Small intestine (tissue), 7 donors: ENCODE measurements around the gene LRRC75A. TPM values are rescaled to one million over a fixed set of nuclear protein-coding genes. Genes with fewer than 3 reads are reported as not detected.
A peak's percentile ranks its signal among the peaks of the same experiment; 100 is the strongest.

Experiments
- DNase-seq, 2 donors: peaks; one replicate each; pipeline versions ENCODE4 v3.0.0 to v3.0.0-alpha.2; 2013
- FAIRE-seq: peaks from 2 replicates; lab custom pipeline; 2012; peaks lifted over from hg19 to GRCh38; lab: Jason Lieb, UNC
- H3K27ac ChIP-seq, 3 donors: one replicate each; pipeline ENCODE4 v1.5.1; 2013; ENCODE audit warnings: low read length in 2 of 3, mild to moderate bottlenecking in 2 of 3, control low read depth in 1 of 3, inconsistent platforms in 1 of 3, low read depth in 1 of 3, moderate library complexity in 1 of 3
- H3K27me3 ChIP-seq, 3 donors: one replicate each; pipeline ENCODE4 v1.6.1; 2013; ENCODE audit warnings: low read length in 3 of 3, inconsistent platforms in 1 of 3; ENCODE audit not compliant: control insufficient read depth in 3 of 3, insufficient read depth in 3 of 3
- H3K36me3 ChIP-seq, 3 donors: one replicate each; pipeline ENCODE4 v1.6.1; 2013; ENCODE audit warnings: low read length in 3 of 3, inconsistent platforms in 1 of 3, low read depth in 1 of 3, mild to moderate bottlenecking in 1 of 3, moderate library complexity in 1 of 3; ENCODE audit not compliant: control insufficient read depth in 3 of 3, insufficient read depth in 2 of 3
- H3K4me1 ChIP-seq, 3 donors: one replicate each; pipeline ENCODE4 v1.6.1; 2013; ENCODE audit warnings: low read length in 2 of 3, inconsistent platforms in 1 of 3, low read depth in 1 of 3, mild to moderate bottlenecking in 1 of 3, moderate library complexity in 1 of 3; ENCODE audit not compliant: control insufficient read depth in 3 of 3, insufficient read depth in 2 of 3
- H3K4me3 ChIP-seq, 3 donors: one replicate each; pipeline ENCODE4 v1.5.1; 2013; ENCODE audit warnings: low read length in 3 of 3, control low read depth in 1 of 3, inconsistent platforms in 1 of 3, low read depth in 1 of 3, mild to moderate bottlenecking in 1 of 3, moderate library complexity in 1 of 3
- H3K9me3 ChIP-seq, 2 donors: one replicate each; pipeline ENCODE4 v1.6.1; 2013; ENCODE audit warnings: low read depth in 1 of 2, low read length in 1 of 2; ENCODE audit not compliant: control insufficient read depth in 2 of 2, insufficient read depth in 1 of 2
- WGBS, 3 donors: extraction: QIAGEN DNeasy Blood & Tissue Kit; methylation state at CpG; one replicate each; pipeline ENCODE4 v1.1.7; 2013; 5-methylcytosine and 5-hydroxymethylcytosine counted together
- polyA plus RNA-seq, 4 donors: library from polyadenylated mRNA; stranded (reverse) in 3 of 4; unstranded in 1 of 4; fragments of 200-250 nt in 3 of 4; fragments of 120-200 nt in 1 of 4; gene quantifications; one replicate each; pipeline versions ENCODE4 v1.2.1 to v1.2.3, GENCODE V29; 2013
- donor health status: healthy with polysubstance abuse.
- donor health status: control.
- donor health status: control.
- donor health status: Bipolar disorder and iron deficiency.
- donor health status: healthy.

LRRC75A gene
- polyA plus RNA-seq, 4 donors = 30.5 to 130 (median 64.3) TPM

GRCh38 chr17:16504984-16505383, 13.0 kb upstream of the LRRC75A start:
- H3K27me3 ChIP-seq = no peaks in the 10 kb centered on the region
- peaks cover 1 to 21% (median 4%) of the 10 kb centered on the region in 3 donors for H3K4me1 ChIP-seq
- H3K27ac ChIP-seq = no peak overlapping the region
- FAIRE-seq (no peak), DNase-seq (peak; percentile 70 to 90)
- 44 to 54% (median 47%) methylated on average over 3 of the region's 3 CpGs for WGBS, 3 donors
- no peak overlapping the region for H3K4me3 ChIP-seq
- H3K9me3 ChIP-seq = no peaks in the 10 kb centered on the region
- H3K36me3 ChIP-seq = no peaks in the 10 kb centered on the region

- no peak overlapping the region for H3K27ac ChIP-seq
- H3K27me3 ChIP-seq = no peaks in the 10 kb centered on the region
- peaks cover 0 to 9% (median 2%) of the 10 kb centered on the region in 3 donors for H3K4me1 ChIP-seq
- WGBS, 3 donors = 80 to 84% (median 82%) methylated on average over 12 of the region's 12 CpGs
- no peaks in the 10 kb centered on the region for H3K9me3 ChIP-seq
- DNase-seq = no peak
- no peak overlapping the region for H3K4me3 ChIP-seq
- FAIRE-seq = no peak
- H3K36me3 ChIP-seq = peaks cover 0 to 5% (median 0%) of the 10 kb centered on the region in 3 donors
Observed at GRCh38 chr17:16496820-16497489, 5.0 kb upstream of the LRRC75A start.

DNA sequence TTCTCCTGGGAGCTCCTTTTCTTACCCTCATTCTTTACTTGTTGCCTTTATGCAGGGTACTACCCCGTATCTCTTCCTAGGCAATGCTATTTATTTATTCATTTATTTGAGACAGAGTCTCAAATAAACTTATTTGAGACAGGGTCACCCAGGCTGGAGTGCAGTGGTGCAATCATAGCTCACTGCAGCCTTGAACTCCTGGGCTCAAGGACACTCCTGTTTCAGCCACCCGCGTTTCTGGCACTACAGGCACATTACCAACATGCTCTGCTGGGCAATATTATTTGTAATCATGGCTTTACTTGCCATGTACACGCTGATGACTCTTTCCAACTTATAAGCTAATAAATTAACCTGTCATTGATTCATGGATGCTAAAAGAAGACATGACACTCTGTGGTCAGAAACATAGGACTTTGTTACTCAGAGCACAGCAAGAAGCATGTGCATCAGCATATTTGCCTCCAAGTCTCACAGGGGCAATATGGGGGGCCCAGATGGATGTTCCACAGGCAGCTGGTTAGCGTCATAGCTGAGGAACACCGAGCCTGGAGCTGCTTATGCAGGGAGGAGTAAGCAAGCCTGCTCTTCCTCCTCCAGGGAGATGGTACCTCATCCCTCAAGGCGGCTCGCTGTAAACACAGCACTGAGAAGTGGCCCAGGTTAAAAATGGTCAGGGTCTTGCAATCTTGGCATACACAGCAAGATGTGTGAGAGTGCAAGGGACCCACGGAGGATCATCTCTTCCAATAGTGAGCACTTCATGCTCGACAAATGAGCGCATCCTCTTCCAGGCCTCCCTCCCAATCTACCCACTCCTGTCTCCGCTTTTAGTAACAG, 4.2 kb upstream of the LRRC75A start:
- Histone ChIP-seq H3K4me1 (peaks cover 0 to 9% (median 2%) of the 10 kb centered on the region in 3 donors), H3K27me3 (no peaks in the 10 kb centered on the region), H3K4me3 (no peak overlapping the region), H3K9me3 (no peaks in the 10 kb centered on the region), H3K27ac (no peak overlapping the region), H3K36me3 (peaks cover 0 to 5% (median 0%) of the 10 kb centered on the region in 3 donors)
- FAIRE-seq = no peak
- WGBS, 3 donors = 76 to 81% (median 78%) methylated on average over 12 of the region's 12 CpGs
- DNase-seq = no peak

DNA sequence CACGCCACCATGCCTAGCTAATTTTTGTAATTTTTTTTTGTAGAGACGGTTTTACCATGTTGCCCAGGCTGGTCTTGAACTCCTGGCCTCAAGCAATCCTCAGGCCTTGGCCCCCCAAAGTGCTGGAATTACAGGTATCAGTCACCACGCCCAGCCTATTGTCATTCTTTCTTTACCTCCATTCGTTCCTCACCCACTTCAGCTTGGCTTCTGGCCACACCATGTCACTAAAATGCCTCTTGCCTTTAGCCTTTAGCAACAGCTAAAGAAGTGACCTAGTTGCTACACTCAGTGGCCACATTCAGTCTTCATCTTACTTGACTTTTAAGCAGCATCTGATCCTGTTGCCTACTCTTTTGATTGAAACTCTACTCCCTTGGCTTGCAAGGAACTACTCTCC, 3.6 kb upstream of the LRRC75A start:
- DNase-seq (no peak), FAIRE-seq (no peak)
- 62 to 72% (median 71%) methylated on average over 4 of the region's 4 CpGs for WGBS, 3 donors
- Histone ChIP-seq H3K4me3 (no peak overlapping the region), H3K9me3 (no peaks in the 10 kb centered on the region), H3K36me3 (peaks cover 0 to 12% (median 0%) of the 10 kb centered on the region in 3 donors), H3K27me3 (no peaks in the 10 kb centered on the region), H3K27ac (no peak overlapping the region), H3K4me1 (peaks cover 0 to 16% (median 2%) of the 10 kb centered on the region in 3 donors)

DNA sequence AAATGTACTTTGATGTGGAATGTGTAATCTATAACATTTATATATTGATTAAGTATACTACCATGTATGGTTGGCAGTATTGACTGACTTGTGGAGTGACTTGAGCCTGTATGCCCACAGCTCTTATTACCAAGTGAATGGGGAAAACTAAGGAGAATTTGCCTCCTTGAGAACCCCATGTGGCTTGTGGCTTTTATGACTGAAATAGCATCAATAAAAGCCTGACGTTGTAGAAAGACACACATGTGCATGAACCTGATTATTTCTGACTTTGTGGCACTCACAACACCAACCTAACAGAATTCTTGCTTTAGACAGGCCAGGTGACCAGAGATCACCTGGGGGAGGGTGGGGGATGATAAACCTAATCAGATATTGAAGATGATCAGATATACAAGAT, 2.1 kb upstream of the LRRC75A start:
- Histone ChIP-seq H3K27me3 (no peaks in the 10 kb centered on the region), H3K4me1 (peaks cover 0 to 29% (median 2%) of the 10 kb centered on the region in 3 donors), H3K27ac (no peak overlapping the region), H3K36me3 (peaks cover 0 to 24% (median 0%) of the 10 kb centered on the region in 3 donors), H3K4me3 (no peak overlapping the region), H3K9me3 (no peaks in the 10 kb centered on the region)
- FAIRE-seq = no peak
- peak in 1 of 2 donors; percentile 57 for DNase-seq
- WGBS, 3 donors = 4 to 23% (median 13%) methylated on average over 1 of the region's 1 CpG

DNA sequence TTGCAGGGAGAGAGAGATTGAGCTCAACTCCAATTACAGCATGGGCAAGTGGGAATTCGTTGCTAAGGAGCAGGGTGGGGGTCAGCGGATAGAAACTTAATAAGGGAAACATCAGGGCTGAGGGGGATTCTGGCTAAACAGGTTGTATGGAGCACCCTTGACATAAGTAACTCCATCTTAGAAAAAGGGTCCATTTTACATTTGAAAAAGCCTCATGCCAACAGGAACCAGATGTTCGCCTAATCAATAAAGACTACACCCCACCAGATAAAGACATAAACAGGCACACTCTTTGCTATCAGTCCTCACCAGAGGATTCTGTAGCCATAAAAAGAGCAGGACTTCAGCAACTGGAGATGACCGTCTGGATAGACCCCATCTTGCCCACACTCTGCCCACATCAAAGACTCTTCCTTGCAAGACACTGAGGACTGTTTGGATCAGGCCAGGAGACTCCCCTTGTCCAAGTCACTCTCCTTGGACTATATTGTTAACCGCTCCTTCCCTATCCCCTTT, 1.6 kb upstream of the LRRC75A start:
- H3K9me3 ChIP-seq = no peaks in the 10 kb centered on the region
- H3K4me3 ChIP-seq = no peak overlapping the region
- DNase-seq (no peak), FAIRE-seq (no peak)
- no peaks in the 10 kb centered on the region for H3K27me3 ChIP-seq
- peaks cover 0 to 29% (median 0%) of the 10 kb centered on the region in 3 donors for H3K36me3 ChIP-seq
- no peak overlapping the region for H3K27ac ChIP-seq
- 82 to 85% (median 84%) methylated on average over 5 of the region's 5 CpGs for WGBS, 3 donors
- H3K4me1 ChIP-seq = peaks cover 0 to 34% (median 2%) of the 10 kb centered on the region in 3 donors

DNA sequence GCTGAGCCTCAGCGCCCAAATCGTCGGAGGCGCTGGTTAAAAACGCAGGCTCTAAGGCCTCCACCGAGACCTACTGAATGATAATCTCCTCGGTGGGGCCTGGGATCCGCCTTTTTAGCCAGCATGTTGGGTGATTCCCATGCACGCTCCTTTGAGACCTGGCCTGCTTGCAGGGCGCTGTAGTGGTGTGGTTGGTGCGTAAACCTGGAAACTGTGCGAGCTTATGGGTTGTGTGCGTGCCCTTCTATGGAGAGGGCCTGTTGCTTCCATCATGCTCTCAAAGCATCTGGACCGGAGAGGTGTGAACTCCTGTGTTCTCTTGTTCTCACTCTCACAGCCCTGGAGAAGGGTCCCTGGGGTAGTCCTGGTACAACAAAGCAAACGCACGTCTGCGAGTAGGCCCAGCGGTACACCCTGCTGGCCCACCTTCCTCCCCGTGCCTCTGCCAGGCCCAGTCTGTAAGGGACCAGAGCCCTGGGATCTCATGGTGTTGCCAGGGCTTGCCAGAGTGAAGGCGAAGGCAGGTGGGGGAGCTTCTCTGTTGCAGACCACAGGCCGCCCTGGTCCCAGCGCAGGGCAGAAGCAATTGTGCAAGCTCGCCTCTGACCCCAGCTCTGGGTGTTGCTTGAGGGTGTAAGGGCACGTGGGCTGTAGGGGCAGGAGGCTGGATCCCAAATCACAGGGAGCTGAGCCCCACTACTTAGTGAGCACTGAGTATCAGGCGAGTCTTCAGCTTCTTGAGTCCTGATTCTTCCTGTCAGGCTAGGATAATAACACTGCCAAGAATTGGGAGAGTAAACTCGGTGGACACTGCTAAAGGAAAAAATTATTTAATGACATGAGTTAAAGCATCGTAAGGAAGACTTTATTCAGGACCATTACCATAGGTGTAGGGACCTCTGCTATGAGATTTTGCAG, 879 bp upstream of the LRRC75A start:
- Histone ChIP-seq H3K27ac (peak overlapping the region in 1 of 3 donors; percentile 14), H3K27me3 (no peaks in the 10 kb centered on the region), H3K4me3 (peak overlapping the region in 2 of 3 donors; percentile 36 to 96), H3K9me3 (no peaks in the 10 kb centered on the region), H3K4me1 (peaks cover 2 to 41% (median 4%) of the 10 kb centered on the region in 3 donors), H3K36me3 (peaks cover 0 to 34% (median 2%) of the 10 kb centered on the region in 3 donors)
- FAIRE-seq (no peak), DNase-seq (no peak)
- WGBS, 3 donors = 79 to 81% (median 79%) methylated on average over 27 of the region's 27 CpGs
